ENCODE results near the gene TMEM215. TPM values are rescaled to one million over a fixed set of nuclear protein-coding genes. Genes with fewer than 3 reads are reported as not detected.

The TMEM215 gene, protein sequence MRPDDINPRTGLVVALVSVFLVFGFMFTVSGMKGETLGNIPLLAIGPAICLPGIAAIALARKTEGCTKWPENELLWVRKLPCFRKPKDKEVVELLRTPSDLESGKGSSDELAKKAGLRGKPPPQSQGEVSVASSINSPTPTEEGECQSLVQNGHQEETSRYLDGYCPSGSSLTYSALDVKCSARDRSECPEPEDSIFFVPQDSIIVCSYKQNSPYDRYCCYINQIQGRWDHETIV
- total RNA-seq (2021): 0.28 and 0.33 TPM in 2 replicates
- long read RNA-seq, partial matches to known transcripts: 0 of 2 reads
- long read RNA-seq, other reads (novel, unspliced or antisense): 0 of 2 reads

DNA sequence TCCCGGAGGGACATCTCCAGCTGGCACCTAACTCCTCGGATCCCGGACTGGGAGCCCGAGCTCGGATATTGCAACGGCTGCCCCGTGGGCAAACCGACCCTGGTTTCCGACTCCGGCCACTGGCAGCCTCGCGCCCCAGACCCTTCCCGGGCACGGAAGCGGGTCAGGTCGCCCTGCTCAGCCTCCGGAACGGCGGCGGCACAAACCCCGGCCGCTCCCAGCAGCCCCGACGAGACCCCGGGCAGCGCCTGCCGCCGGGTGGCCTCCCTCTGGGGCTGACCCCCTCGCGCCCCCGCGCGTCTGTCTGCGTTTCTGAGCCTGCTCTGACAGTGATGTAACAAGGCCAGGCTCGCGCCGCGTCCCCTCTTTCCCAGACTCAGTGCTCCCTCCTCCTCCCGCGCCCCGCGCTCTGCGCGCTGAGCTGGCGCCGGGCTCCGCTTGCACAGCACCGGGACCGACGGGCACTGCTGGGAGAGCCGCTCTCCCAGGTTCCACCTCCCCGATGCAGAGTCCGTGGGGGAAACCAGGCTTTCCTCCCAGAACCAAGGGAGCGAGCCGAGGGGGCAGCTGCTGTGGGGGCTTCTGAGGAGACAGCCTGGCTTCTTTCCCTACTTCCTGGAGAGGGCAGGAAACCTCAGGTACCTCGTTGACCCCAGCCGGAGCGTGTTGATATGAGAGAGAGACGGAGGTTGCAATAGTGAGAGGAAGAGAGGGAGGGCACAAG, at the start of gene TMEM215:
Gene TMEM215 (plus strand): TSS at position 373 of the 724 bp plus-strand sequence. CDS start 644 bp downstream, outside the sequence.
- no peaks in the 10 kb centered on the region for H4K20me1 ChIP-seq (ENCODE audit: control insufficient read depth, insufficient read depth, insufficient read length)
- no peak within 1 kb of the TSS for H3T11ph ChIP-seq (ENCODE audit: low read length)
- Mint-ChIP-seq H3K9me3 (peaks cover 0 to 3% of the 10 kb centered on the region in 2 experiments; a peak in 1 of 5 replicates), H3K27me3 (ENCODE audit: low read depth) (peaks cover 98% of the 10 kb centered on the region), H3K27ac (peak within 1 kb of the TSS in 1 of 3 experiments; percentile 4; a peak in 1 of 7 replicates), H3K4me1 (peaks cover 6 to 8% of the 10 kb centered on the region in 2 experiments), H3K4me3 (peak within 1 kb of the TSS; percentile 75 to 79), H3K36me3 (ENCODE audit: insufficient read depth in 1 of 3, low read depth in 3 of 3) (no peaks in the 10 kb centered on the region; a peak in 1 of 7 replicates)
- DNase-seq: peak; percentile 78
- no peak within 1 kb of the TSS for H2AK5ac ChIP-seq (ENCODE audit: insufficient read length, low read length)
- peaks cover 17% of the 10 kb centered on the region for H3K23me2 ChIP-seq (ENCODE audit: insufficient read length, low read depth, low read length, poor library complexity, severe bottlenecking)
- no peaks in the 10 kb centered on the region for H3K9me3 ChIP-seq (ENCODE audit: control insufficient read depth, low read depth, low read length)
- no peak within 1 kb of the TSS for H2BK12ac ChIP-seq (ENCODE audit: insufficient read length, low read depth, low read length)
- no peak within 1 kb of the TSS for H3K23ac ChIP-seq (ENCODE audit: insufficient read length, low read depth, low read length)
- H3K18ac ChIP-seq (ENCODE audit: insufficient read length, low read depth, low read length): no peak within 1 kb of the TSS
- H4K91ac ChIP-seq (ENCODE audit: insufficient read length, low read depth, low read length): no peak within 1 kb of the TSS
- H2BK20ac ChIP-seq (ENCODE audit: low read depth, low read length, poor library complexity, severe bottlenecking): no peak within 1 kb of the TSS
- H3K27me3 ChIP-seq (ENCODE audit: insufficient read depth, low read length): peaks cover 16% of the 10 kb centered on the region; the same call in 1 of the 2 replicates
- no peaks in the 10 kb centered on the region for H3K4me1 ChIP-seq (ENCODE audit: insufficient read depth, low read length)
- TF ChIP-seq, protein P1, sequence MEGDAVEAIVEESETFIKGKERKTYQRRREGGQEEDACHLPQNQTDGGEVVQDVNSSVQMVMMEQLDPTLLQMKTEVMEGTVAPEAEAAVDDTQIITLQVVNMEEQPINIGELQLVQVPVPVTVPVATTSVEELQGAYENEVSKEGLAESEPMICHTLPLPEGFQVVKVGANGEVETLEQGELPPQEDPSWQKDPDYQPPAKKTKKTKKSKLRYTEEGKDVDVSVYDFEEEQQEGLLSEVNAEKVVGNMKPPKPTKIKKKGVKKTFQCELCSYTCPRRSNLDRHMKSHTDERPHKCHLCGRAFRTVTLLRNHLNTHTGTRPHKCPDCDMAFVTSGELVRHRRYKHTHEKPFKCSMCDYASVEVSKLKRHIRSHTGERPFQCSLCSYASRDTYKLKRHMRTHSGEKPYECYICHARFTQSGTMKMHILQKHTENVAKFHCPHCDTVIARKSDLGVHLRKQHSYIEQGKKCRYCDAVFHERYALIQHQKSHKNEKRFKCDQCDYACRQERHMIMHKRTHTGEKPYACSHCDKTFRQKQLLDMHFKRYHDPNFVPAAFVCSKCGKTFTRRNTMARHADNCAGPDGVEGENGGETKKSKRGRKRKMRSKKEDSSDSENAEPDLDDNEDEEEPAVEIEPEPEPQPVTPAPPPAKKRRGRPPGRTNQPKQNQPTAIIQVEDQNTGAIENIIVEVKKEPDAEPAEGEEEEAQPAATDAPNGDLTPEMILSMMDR (conservative IDR thresholded peaks at IDR 0.05): peak; percentile 32; the same call in 2 of the 3 replicates
- no peaks in the 10 kb centered on the region for H3K79me2 ChIP-seq (ENCODE audit: insufficient read depth, low read length)
- H3K4me2 ChIP-seq (ENCODE audit: insufficient read depth, insufficient read length, low read length): peak within 1 kb of the TSS; percentile 64
- H3K56ac ChIP-seq (ENCODE audit: insufficient read length, low read depth, low read length): no peak within 1 kb of the TSS
- H4K8ac ChIP-seq (replicated peaks; ENCODE audit: insufficient read length, low read depth, low read length): no peak within 1 kb of the TSS
- no peaks in the 10 kb centered on the region for H3K79me1 ChIP-seq (ENCODE audit: insufficient read depth, low read depth, low read length, poor library complexity, severe bottlenecking)
- no peak within 1 kb of the TSS for H2BK5ac ChIP-seq (ENCODE audit: insufficient read length, low read length)
- H2BK120ac ChIP-seq (ENCODE audit: low read depth, low read length, poor library complexity, severe bottlenecking): no peak within 1 kb of the TSS
- H3K27ac ChIP-seq (ENCODE audit: insufficient read length, low read depth, low read length): no peak within 1 kb of the TSS
- H2BK15ac ChIP-seq (ENCODE audit: low read depth, low read length): no peak within 1 kb of the TSS
- no peak within 1 kb of the TSS for H3K14ac ChIP-seq (ENCODE audit: insufficient read depth, low read length)
- no peak within 1 kb of the TSS for H4K5ac ChIP-seq (ENCODE audit: insufficient read length, low read depth, low read length)
- no CpG with 5 or more reads among the region's 59 CpGs for WGBS (ENCODE audit: extremely low coverage, insufficient read length, low lambda C conversion rate)
- no peak within 1 kb of the TSS for H3K9ac ChIP-seq (ENCODE audit: extremely low read depth, insufficient read length, low read length)
- H3K4ac ChIP-seq (ENCODE audit: low read depth, low read length): no peak within 1 kb of the TSS
- H2AFZ ChIP-seq (ENCODE audit: low read length): no peak within 1 kb of the TSS
